Activated naive CD8-positive, alpha-beta T cell treated with anti-CD3 and anti-CD28 coated beads, Interleukin-2, amount 10 ng/mL, durations not matched to agents 7 days and 5 days (primary cell): ENCODE data around the gene PRLH. TPM values are rescaled to one million over a fixed set of nuclear protein-coding genes. Genes with fewer than 3 reads are reported as not detected.

Experiments
- ATAC-seq: fragments of 150-1000 bp; cut with Tn5 transposase; one replicate; pipeline ENCODE4 v1.10.0; 2021; ENCODE audit warnings: low read depth, moderate library complexity
- POLR2A ChIA-PET: fragments of 350-600 bp; sonication (Branson Sonifier 250); formaldehyde crosslinking; loops from one replicate; lab custom pipeline; 2021; ENCODE audit warnings: antibody characterized with exemption; lab: Charles Lee
- DNase-seq: peaks from one replicate; pipeline ENCODE4 v3.0.0; 2021
- H3K27ac Mint-ChIP-seq: one replicate; pipeline ENCODE4 v1.8.0; 2022; ENCODE audit warnings: mild to moderate bottlenecking, mixed read lengths
- H3K27me3 Mint-ChIP-seq: one replicate; pipeline ENCODE4 v1.8.0; 2022; ENCODE audit warnings: mild to moderate bottlenecking, moderate library complexity, mixed read lengths
- H3K36me3 Mint-ChIP-seq: one replicate; pipeline ENCODE4 v1.8.0; 2021; ENCODE audit warnings: mild to moderate bottlenecking, mixed read lengths
- H3K4me1 Mint-ChIP-seq: one replicate; pipeline ENCODE4 v1.8.0; 2021; ENCODE audit warnings: mixed read lengths
- H3K4me3 Mint-ChIP-seq: one replicate; pipeline ENCODE4 v1.8.0; 2022; ENCODE audit warnings: mild to moderate bottlenecking, moderate library complexity, mixed read lengths
- H3K9me3 Mint-ChIP-seq: one replicate; pipeline ENCODE4 v1.8.0; 2021; ENCODE audit warnings: mixed read lengths
- total RNA-seq, 2 experiments: library from RNA; stranded (reverse); gene quantifications; one replicate each; pipeline ENCODE4 v1.2.3, GENCODE V29; 2021

The PRLH gene
- total RNA-seq, 2 experiments from 2014 or later = not detected

- ATAC-seq (no peak), DNase-seq (no peak)
- H3K4me1 Mint-ChIP-seq = peaks cover 26% of the 10 kb centered on the region
- H3K4me3 Mint-ChIP-seq = no peak overlapping the region
- H3K36me3 Mint-ChIP-seq = peaks cover 3% of the 10 kb centered on the region
- H3K27me3 Mint-ChIP-seq = peaks cover 2% of the 10 kb centered on the region
- H3K27ac Mint-ChIP-seq = no peak overlapping the region
- POLR2A ChIA-PET = no interaction called here
- no peaks in the 10 kb centered on the region for H3K9me3 Mint-ChIP-seq
These were observed 47.9 kb downstream of the PRLH start for GRCh38 chr2:237614151-237614720.

- Mint-ChIP-seq H3K4me1 (peaks cover 26% of the 10 kb centered on the region), H3K4me3 (no peak overlapping the region), H3K27ac (no peak overlapping the region), H3K36me3 (peaks cover 3% of the 10 kb centered on the region), H3K27me3 (no peaks in the 10 kb centered on the region), H3K9me3 (no peaks in the 10 kb centered on the region)
- DNase-seq (no peak), ATAC-seq (no peak)
- POLR2A ChIA-PET = interaction anchor here (0.8 kb wide), 1 partner anchor 12 kb away, joined by 3 read pairs; no protein-coding TSS in a partner anchor
These were observed 49.4 kb downstream of the PRLH start for GRCh38 chr2:237615631-237616249.

- Mint-ChIP-seq H3K9me3 (no peaks in the 10 kb centered on the region), H3K36me3 (peaks cover 3% of the 10 kb centered on the region), H3K4me1 (peaks cover 26% of the 10 kb centered on the region), H3K27me3 (no peaks in the 10 kb centered on the region), H3K4me3 (no peak overlapping the region), H3K27ac (no peak overlapping the region)
- POLR2A ChIA-PET = interaction anchor here (0.8 kb wide), 1 partner anchor 13 kb away, joined by 3 read pairs; no protein-coding TSS in a partner anchor
- ATAC-seq (no peak), DNase-seq (no peak)
These were observed 50.0 kb downstream of the PRLH start for GRCh38 chr2:237616373-237616733.

Other genes with a start within 250 kb of the PRLH start
- under 1 TPM; 0.19 to 0.45 TPM for gene COL6A3, start 152.4 kb upstream of the PRLH start, total RNA-seq
- not detected for gene MLPH, start 79.3 kb upstream of the PRLH start, total RNA-seq
- not detected for gene RAB17, start 24.2 kb downstream of the PRLH start, total RNA-seq
- gene LRRFIP1, start 61.0 kb downstream of the PRLH start, total RNA-seq = 100 to 1,000 TPM; 158 to 164 TPM
- 1 to 10 TPM; 1.1 to 1.2 TPM for gene RBM44, start 232.2 kb downstream of the PRLH start, total RNA-seq